ENCODE measurements around the gene LRCH1.

GRCh38 chr13:46609726-46610125 is 56.8 kb downstream of the LRCH1 start:
- TF ChIP-seq NFRKB (IDR thresholded peaks at IDR 0.05): no peak
- no peak for TF ChIP-seq ZNF384 (IDR thresholded peaks at IDR 0.05)
- no peak for TF ChIP-seq SP1 (IDR thresholded peaks at IDR 0.05)
- no peak for TF ChIP-seq FOXA1 (IDR thresholded peaks at IDR 0.05)
- no peak for TF ChIP-seq FOXM1 (IDR thresholded peaks at IDR 0.05; ENCODE audit: borderline replicate concordance)
- no peak for TF ChIP-seq L3MBTL2 (conservative IDR thresholded peaks at IDR 0.05)
- no peak for TF ChIP-seq BHLHE40 (IDR thresholded peaks at IDR 0.05; ENCODE audit: borderline replicate concordance)

All from HEK293T (cell line).